B cell (primary cell): ENCODE measurements around the gene KIFBP.

Source experiments
- EZH2 ChIP-seq: IDR thresholded peaks from 2 replicates; pipeline ENCODE4 v1.6.1; 2012; ENCODE audit warnings: borderline replicate concordance, low read depth, mild to moderate bottlenecking, moderate library complexity, low read length; ENCODE audit not compliant: insufficient read depth, poor library complexity, severe bottlenecking
- TF ChIP-seq, protein P1 (sequence below): fragments of 200-600 bp; IDR thresholded peaks from one replicate; pipeline ENCODE4 v1.8.0; 2022; ENCODE audit warnings: antibody characterized with exemption, mild to moderate bottlenecking

DNA sequence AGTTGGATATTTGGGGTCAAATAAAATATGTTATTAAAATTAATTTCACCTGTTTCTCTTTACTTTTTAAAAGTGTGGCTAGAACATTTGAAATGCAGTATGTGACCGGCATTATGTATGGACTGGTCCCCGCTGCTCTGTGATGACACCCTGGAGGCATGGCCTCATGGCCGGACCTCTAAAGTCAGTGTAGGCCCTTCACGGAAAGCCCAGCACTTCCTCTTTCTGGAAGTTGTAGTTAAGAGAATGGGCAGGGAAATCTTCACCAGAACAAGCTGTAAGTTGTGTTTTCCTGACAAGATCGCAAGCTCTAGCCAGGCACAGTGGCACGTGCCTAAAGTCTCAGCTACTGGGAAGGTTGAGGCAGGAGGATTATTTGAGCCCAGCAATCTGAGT, 61.0 kb downstream of the KIFBP start:
- TF ChIP-seq, protein P1, sequence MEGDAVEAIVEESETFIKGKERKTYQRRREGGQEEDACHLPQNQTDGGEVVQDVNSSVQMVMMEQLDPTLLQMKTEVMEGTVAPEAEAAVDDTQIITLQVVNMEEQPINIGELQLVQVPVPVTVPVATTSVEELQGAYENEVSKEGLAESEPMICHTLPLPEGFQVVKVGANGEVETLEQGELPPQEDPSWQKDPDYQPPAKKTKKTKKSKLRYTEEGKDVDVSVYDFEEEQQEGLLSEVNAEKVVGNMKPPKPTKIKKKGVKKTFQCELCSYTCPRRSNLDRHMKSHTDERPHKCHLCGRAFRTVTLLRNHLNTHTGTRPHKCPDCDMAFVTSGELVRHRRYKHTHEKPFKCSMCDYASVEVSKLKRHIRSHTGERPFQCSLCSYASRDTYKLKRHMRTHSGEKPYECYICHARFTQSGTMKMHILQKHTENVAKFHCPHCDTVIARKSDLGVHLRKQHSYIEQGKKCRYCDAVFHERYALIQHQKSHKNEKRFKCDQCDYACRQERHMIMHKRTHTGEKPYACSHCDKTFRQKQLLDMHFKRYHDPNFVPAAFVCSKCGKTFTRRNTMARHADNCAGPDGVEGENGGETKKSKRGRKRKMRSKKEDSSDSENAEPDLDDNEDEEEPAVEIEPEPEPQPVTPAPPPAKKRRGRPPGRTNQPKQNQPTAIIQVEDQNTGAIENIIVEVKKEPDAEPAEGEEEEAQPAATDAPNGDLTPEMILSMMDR = no peak
- TF ChIP-seq EZH2 = no peak
